AG04449 (cell line): ENCODE results near the gene SDCBP2.
"Not testable (repeated sequence)": the region's sequence is repeated elsewhere in the genome, so short reads cannot be mapped to it uniquely, and the experiment has no call there.

Source experiments
- CTCF ChIA-PET: fragments of 350-600 bp; formaldehyde crosslinking; extraction: SDS; loops from one replicate; lab custom pipeline; 2021; ENCODE audit warnings: antibody characterized with exemption; lab: Yijun Ruan, JAX
- POLR2A ChIA-PET: fragments of 400-600, 350-600 bp; formaldehyde crosslinking; extraction: SDS; loops from one replicate; lab custom pipeline; 2020; ENCODE audit warnings: antibody characterized with exemption, inconsistent platforms; lab: Yijun Ruan, JAX
- DNase-seq: peaks from one replicate; pipeline ENCODE4 v3.0.0-alpha.2; 2010; ENCODE audit warnings: low read depth, low spot score
- H3K4me3 ChIP-seq: 2 replicates; pipeline ENCODE4 v1.5.1; 2011; ENCODE audit warnings: low read depth, mild to moderate bottlenecking, control low read depth, low read length
- CTCF ChIP-seq: IDR thresholded peaks from one replicate; pipeline ENCODE4 v1.5.1; 2011; ENCODE audit warnings: mild to moderate bottlenecking, moderate library complexity, low read length, control low read depth, inconsistent platforms; ENCODE audit not compliant: insufficient read depth; ENCODE audit errors: missing control alignments

Gene SDCBP2

GRCh38 chr20:1346315-1346969 lies 17.5 kb upstream of the SDCBP2 start:
- no peak for DNase-seq
- POLR2A ChIA-PET = no interaction called here
- no peak overlapping the region for H3K4me3 ChIP-seq
- CTCF ChIA-PET = interaction anchor here (0.9 to 1.4 kb wide), 3 partner anchors 13 to 34 kb away, joined by 3 read pairs; no protein-coding TSS in a partner anchor
- no peak for TF ChIP-seq CTCF

- no peak for TF ChIP-seq CTCF
- POLR2A ChIA-PET = no interaction called here
- H3K4me3 ChIP-seq = no peak overlapping the region
- CTCF ChIA-PET = interaction anchor here (0.9 to 1.4 kb wide), 3 partner anchors 12 to 33 kb away, joined by 3 read pairs; no protein-coding TSS in a partner anchor
- no peak for DNase-seq
Observed at GRCh38 chr20:1345756-1346093, 16.8 kb upstream of the SDCBP2 start.

- DNase-seq = no peak
- ChIA-PET CTCF (interaction anchor here (0.9 to 1.6 kb wide), 5 partner anchors 9 to 122 kb away, joined by 3 to 5 read pairs (median 3); partner anchors contain the start of gene NSFL1C), POLR2A (interaction anchor here (0.8 kb wide), 1 partner anchor 35 kb away, joined by 3 read pairs; no protein-coding TSS in a partner anchor)
- H3K4me3 ChIP-seq = no peak overlapping the region
- no peak for TF ChIP-seq CTCF
Observed at GRCh38 chr20:1345030-1345755, 16.3 kb upstream of the SDCBP2 start.

- H3K4me3 ChIP-seq, POLR2A ChIA-PET, DNase-seq: not testable (repeated sequence)
- CTCF ChIA-PET = interaction anchor here (1.6 kb wide), 1 partner anchor 11 kb away, joined by 5 read pairs; no protein-coding TSS in a partner anchor
Observed at GRCh38 chr20:1343446-1344124, 14.6 kb upstream of the SDCBP2 start.

- H3K4me3 ChIP-seq = no peak overlapping the region
- DNase-seq = peak; percentile 29
- TF ChIP-seq CTCF = no peak
- POLR2A ChIA-PET = no interaction called here
- CTCF ChIA-PET = interaction anchor here (0.7 to 1.2 kb wide), 3 partner anchors 16 to 94 kb away, joined by 3 to 5 read pairs (median 3); no protein-coding TSS in a partner anchor
Observed at GRCh38 chr20:1341561-1342265, 12.8 kb upstream of the SDCBP2 start.

GRCh38 chr20:1338801-1339200 lies 9.9 kb upstream of the SDCBP2 start:
- POLR2A ChIA-PET = no interaction called here

More at GRCh38 chr20:1338801-1339200, 9.9 kb upstream of the SDCBP2 start:
- CTCF ChIA-PET = interaction anchor here (0.7 to 0.8 kb wide), 2 partner anchors 26 to 100 kb away, joined by 3 to 4 read pairs; no protein-coding TSS in a partner anchor
- no peak for DNase-seq
- no peak for TF ChIP-seq CTCF
- no peak overlapping the region for H3K4me3 ChIP-seq
